Natural killer cell (primary cell): Measurements from ENCODE around the gene PARG. TPM values are rescaled to one million over a fixed set of nuclear protein-coding genes. Genes with fewer than 3 reads are reported as not detected.
"Not testable (repeated sequence)": the region's sequence is repeated elsewhere in the genome, so short reads cannot be mapped to it uniquely, and the experiment has no call there.

ENCODE experiments used
- ATAC-seq, 3 donors: fragments of 150-1000 bp in 2 of 3; fragments of 200-7000 bp in 1 of 3; cut with Tn5 transposase; 1 replicate in 1 of 3; 2 replicates in 2 of 3; pipeline ENCODE4 v1.10.0; 2021; ENCODE audit warnings: mild to moderate bottlenecking in 2 of 3, moderate library complexity in 2 of 3
- DNase-seq, 2 donors: peaks; one replicate each; pipeline versions ENCODE4 v3.0.0 to v3.0.0-alpha.2; 2013 to 2021; ENCODE audit warnings: mixed read lengths in 1 of 2
- H3K27ac ChIP-seq: one replicate; pipeline ENCODE4 v1.5.1; 2013; ENCODE audit warnings: mild to moderate bottlenecking, low read length
- H3K27me3 ChIP-seq: one replicate; pipeline ENCODE4 v1.6.1; 2013; ENCODE audit warnings: low read length; ENCODE audit not compliant: control insufficient read depth, insufficient read depth
- H3K36me3 ChIP-seq: one replicate; pipeline ENCODE4 v1.6.1; 2013; ENCODE audit warnings: low read length; ENCODE audit not compliant: control insufficient read depth, insufficient read depth
- H3K4me1 ChIP-seq: one replicate; pipeline ENCODE4 v1.6.1; 2013; ENCODE audit warnings: low read length; ENCODE audit not compliant: control insufficient read depth, insufficient read depth
- H3K4me3 ChIP-seq: one replicate; pipeline ENCODE4 v1.5.1; 2013; ENCODE audit warnings: low read length
- H3K9me3 ChIP-seq: one replicate; pipeline ENCODE4 v1.6.1; 2013; ENCODE audit warnings: low read length; ENCODE audit not compliant: control insufficient read depth, insufficient read depth
- H3K27ac Mint-ChIP-seq, 2 donors: one replicate each; pipeline ENCODE4 v1.8.0; 2022; ENCODE audit warnings: mild to moderate bottlenecking in 2 of 2, mixed read lengths in 2 of 2, moderate library complexity in 1 of 2
- H3K27me3 Mint-ChIP-seq, 2 donors: one replicate each; pipeline ENCODE4 v1.8.0; 2022; ENCODE audit warnings: low read depth in 2 of 2, mixed read lengths in 2 of 2
- H3K36me3 Mint-ChIP-seq: one replicate; pipeline ENCODE4 v1.8.0; 2022; ENCODE audit warnings: mixed read lengths
- H3K4me1 Mint-ChIP-seq, 2 donors: one replicate each; pipeline ENCODE4 v1.8.0; 2022; ENCODE audit warnings: mixed read lengths in 2 of 2
- H3K4me3 Mint-ChIP-seq: one replicate; pipeline ENCODE4 v1.8.0; 2022; ENCODE audit warnings: mild to moderate bottlenecking, moderate library complexity, mixed read lengths
- H3K9me3 Mint-ChIP-seq, 2 donors: one replicate each; pipeline ENCODE4 v1.8.0; 2022; ENCODE audit warnings: mixed read lengths in 2 of 2
- CTCF ChIP-seq: fragments of 200-600 bp; IDR thresholded peaks from one replicate; pipeline ENCODE4 v1.8.0; 2022; ENCODE audit warnings: antibody characterized with exemption
- WGBS: methylation state at CpG from one replicate; pipeline ENCODE4 v1.1.7; 2013; ENCODE audit warnings: missing lambda C conversion rate; ENCODE audit not compliant: insufficient coverage; 5-methylcytosine and 5-hydroxymethylcytosine counted together
- intact Hi-C: fragments of 100-400 bp; cut with micrococcal nuclease; formaldehyde crosslinking; loops from one replicate; pipeline ENCODE4 v1.14.2; 2022
- total RNA-seq, 4 donors: library from RNA; stranded (reverse); fragments of 120-200 nt in 1 of 4; gene quantifications; one replicate each; pipeline versions ENCODE4 v1.2.3 to v1.2.4, GENCODE V29; 2013 to 2022

The PARG gene
- total RNA-seq, 3 donors from 2014 or later (not counting 1 experiment from before 2014, with no cell fraction given): 26.2 to 35.2 (median 34.9) TPM

DNA sequence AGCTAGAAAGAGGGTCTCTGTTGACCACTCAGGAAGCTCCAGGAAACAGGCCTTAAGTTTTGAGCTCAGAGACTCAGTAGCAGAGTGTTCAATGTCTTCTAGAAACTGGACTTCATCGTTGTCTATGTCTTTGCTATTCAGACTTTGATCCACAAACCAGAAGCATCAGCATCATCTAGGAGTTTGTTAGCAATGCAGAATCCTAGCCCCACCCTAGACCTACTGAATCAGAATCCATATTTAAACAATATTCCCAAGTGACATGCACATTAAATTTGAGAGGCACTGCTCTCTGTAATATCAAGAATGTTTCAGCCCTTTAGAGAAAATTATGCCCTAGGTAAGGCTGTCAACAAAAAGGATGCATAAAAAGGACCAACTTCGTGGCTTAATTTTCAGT lies 166.8 kb downstream of the PARG start:
- 72% methylated on average over 1 of the region's 2 CpGs for WGBS
- Histone ChIP-seq H3K4me1 (no peaks in the 10 kb centered on the region), H3K36me3 (no peaks in the 10 kb centered on the region), H3K27me3 (peaks cover 2% of the 10 kb centered on the region), H3K9me3 (no peaks in the 10 kb centered on the region), H3K4me3 (no peak overlapping the region), H3K27ac (no peak overlapping the region)
- Mint-ChIP-seq H3K4me3 (no peak overlapping the region), H3K9me3 (peaks cover under 1 to 3% of the 10 kb centered on the region in 2 donors), H3K27ac (no peak overlapping the region), H3K27me3 (peaks cover 24 to 54% of the 10 kb centered on the region in 2 donors), H3K36me3 (no peaks in the 10 kb centered on the region), H3K4me1 (peaks cover 0 to 4% of the 10 kb centered on the region in 2 donors)
- no peak for ATAC-seq
- intact Hi-C loops: no loop called here
- DNase-seq: no peak
- no peak for TF ChIP-seq CTCF

DNA sequence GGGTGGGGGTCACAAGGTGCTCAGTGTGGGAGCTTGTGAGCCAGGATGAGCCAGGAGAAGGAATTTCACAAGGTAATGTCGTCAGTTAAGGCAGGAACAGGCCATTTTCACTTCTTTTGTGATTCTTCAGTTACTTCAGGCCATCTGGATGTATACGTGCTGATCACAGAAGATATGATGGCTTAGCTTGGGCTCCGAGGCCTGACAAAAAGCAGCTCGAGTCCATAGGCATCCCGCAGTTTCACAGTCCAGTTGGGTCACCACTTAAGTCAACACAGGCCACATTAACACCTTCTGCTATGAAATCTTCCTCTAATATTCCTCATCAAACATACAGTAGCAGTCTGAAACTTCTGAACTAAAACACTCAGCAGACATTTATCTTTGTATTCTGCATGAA lies 168.9 kb downstream of the PARG start:
- WGBS: 47% methylated on average over 5 of the region's 5 CpGs
- H3K27me3 Mint-ChIP-seq: peaks cover 32 to 49% of the 10 kb centered on the region in 2 donors
- H3K9me3 Mint-ChIP-seq, H3K4me1 ChIP-seq, H3K36me3 ChIP-seq, intact Hi-C loops, H3K27ac ChIP-seq, H3K36me3 Mint-ChIP-seq, H3K27me3 ChIP-seq, H3K4me3 ChIP-seq, DNase-seq, H3K4me3 Mint-ChIP-seq, H3K27ac Mint-ChIP-seq, H3K9me3 ChIP-seq, ATAC-seq, H3K4me1 Mint-ChIP-seq: not testable (repeated sequence)

DNA sequence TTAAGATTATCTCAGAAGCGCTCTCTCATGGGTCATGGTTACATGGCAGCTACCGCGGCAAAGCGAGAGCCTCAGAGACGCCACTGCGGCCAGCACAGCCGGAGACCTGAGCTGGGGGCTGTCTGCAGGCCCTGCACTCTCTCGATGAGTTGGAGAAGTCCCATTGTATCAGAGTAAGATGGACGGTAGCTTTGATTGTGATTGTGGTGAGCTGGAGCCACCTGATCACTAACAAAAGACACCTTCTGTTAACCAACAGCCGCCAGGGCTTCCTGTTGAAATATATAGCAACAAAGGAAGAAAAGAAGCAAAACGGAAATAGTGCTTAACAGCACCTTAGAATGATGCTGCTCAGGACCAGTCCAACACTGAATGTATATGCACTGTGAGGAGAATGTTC lies 170.8 kb downstream of the PARG start:
- DNase-seq, H3K4me1 ChIP-seq, intact Hi-C loops, H3K27ac ChIP-seq, H3K4me3 ChIP-seq, H3K27ac Mint-ChIP-seq, H3K36me3 ChIP-seq, H3K9me3 ChIP-seq, H3K4me1 Mint-ChIP-seq, H3K4me3 Mint-ChIP-seq, ATAC-seq, H3K9me3 Mint-ChIP-seq, H3K36me3 Mint-ChIP-seq: not testable (repeated sequence)
- H3K27me3 Mint-ChIP-seq: peaks cover 48 to 61% of the 10 kb centered on the region in 2 donors
- WGBS: 39% methylated on average over 10 of the region's 11 CpGs
- H3K27me3 ChIP-seq: peaks cover 10% of the 10 kb centered on the region

GRCh38 chr10:49769692-49770091 lies 172.1 kb downstream of the PARG start:
- intact Hi-C loops: no loop called here

More at GRCh38 chr10:49769692-49770091, 172.1 kb downstream of the PARG start:
- TF ChIP-seq CTCF: no peak
- no peak for ATAC-seq
- no peaks in the 10 kb centered on the region for H3K36me3 ChIP-seq
- DNase-seq: no peak
- no peaks in the 10 kb centered on the region for H3K9me3 ChIP-seq
- peaks cover 46 to 47% of the 10 kb centered on the region in 2 donors for H3K27me3 Mint-ChIP-seq
- H3K9me3 Mint-ChIP-seq: peaks cover 0 to 6% of the 10 kb centered on the region in 2 donors
- H3K4me1 Mint-ChIP-seq: peaks cover 0 to 4% of the 10 kb centered on the region in 2 donors
- 94% methylated on average over 8 of the region's 8 CpGs for WGBS
- no peak overlapping the region for H3K4me3 ChIP-seq
- peaks cover 10% of the 10 kb centered on the region for H3K27me3 ChIP-seq
- no peaks in the 10 kb centered on the region for H3K36me3 Mint-ChIP-seq
- no peak overlapping the region for H3K27ac ChIP-seq
- H3K4me1 ChIP-seq: no peaks in the 10 kb centered on the region
- H3K4me3 Mint-ChIP-seq: no peak overlapping the region
- no peak overlapping the region for H3K27ac Mint-ChIP-seq
